H1 (cell line): ENCODE measurements around the gene SUSD6. TPM values are rescaled to one million over a fixed set of nuclear protein-coding genes. Genes with fewer than 3 reads are reported as not detected.

Experiments
- CTCF ChIA-PET: fragments of 300-600 bp; sonication (Branson Sonifier 250); formaldehyde crosslinking; loops from one replicate; lab custom pipeline; 2021; ENCODE audit not compliant: partially characterized antibody; lab: Charles Lee
- POLR2A ChIA-PET: fragments of 300-600 bp; sonication (Branson Sonifier 250); formaldehyde crosslinking; loops from one replicate; lab custom pipeline; 2021; ENCODE audit warnings: inconsistent platforms; ENCODE audit not compliant: partially characterized antibody; lab: Charles Lee
- DNase-seq, 2 experiments: peaks; one replicate each; pipeline versions ENCODE4 v3.0.0 to v3.0.0-alpha.2; 2010 to 2022; ENCODE audit warnings: low spot score in 2 of 2, low read depth in 1 of 2, mixed read lengths in 1 of 2
- FAIRE-seq: peaks from 2 replicates; lab custom pipeline; 2011; peaks lifted over from hg19 to GRCh38; lab: Jason Lieb, UNC
- H2AFZ ChIP-seq: 2 replicates; pipeline ENCODE4 v1.8.1; 2012; ENCODE audit warnings: low read length, inconsistent platforms
- H2AK5ac ChIP-seq: 2 replicates; pipeline ENCODE4 v1.6.1; 2013; ENCODE audit warnings: low read depth, low read length
- H2BK120ac ChIP-seq: replicated peaks from 2 replicates; pipeline ENCODE3; 2013; ENCODE audit warnings: low read depth, low read length, inconsistent platforms
- H2BK12ac ChIP-seq: 2 replicates; pipeline ENCODE4 v1.6.1; 2013; ENCODE audit warnings: low read depth, low read length
- H2BK15ac ChIP-seq: 2 replicates; pipeline ENCODE4 v1.6.1; 2013; ENCODE audit warnings: low read length
- H2BK20ac ChIP-seq: 2 replicates; pipeline ENCODE4 v1.6.1; 2013; ENCODE audit warnings: low read length
- H2BK5ac ChIP-seq: 2 replicates; pipeline ENCODE4 v1.6.1; 2013; ENCODE audit warnings: low read depth, low read length
- H3K14ac ChIP-seq: 2 replicates; pipeline ENCODE4 v1.6.1; 2013; ENCODE audit warnings: inconsistent platforms; ENCODE audit not compliant: insufficient read length
- H3K18ac ChIP-seq: 2 replicates; pipeline ENCODE4 v1.6.1; 2013; ENCODE audit warnings: low read length; ENCODE audit errors: extremely low read depth
- H3K23ac ChIP-seq: 2 replicates; pipeline ENCODE4 v1.6.1; 2013; ENCODE audit warnings: inconsistent platforms; ENCODE audit not compliant: insufficient read length
- H3K23me2 ChIP-seq: 2 replicates; pipeline ENCODE4 v1.6.1; 2013; ENCODE audit warnings: low read depth, low read length
- H3K27ac ChIP-seq: 2 replicates; pipeline ENCODE4 v1.6.1; 2011; ENCODE audit warnings: low read depth, low read length, inconsistent platforms
- H3K27me3 ChIP-seq, 4 experiments: replicated peaks in 1 of 4; 1 replicate in 1 of 4; 2 replicates in 3 of 4; pipeline versions ENCODE4 v1.6.1 to v1.8.1; 2011 to 2013; ENCODE audit warnings: low read length in 3 of 4, mild to moderate bottlenecking in 3 of 4, inconsistent platforms in 2 of 4, mixed read lengths in 2 of 4, moderate library complexity in 1 of 4; ENCODE audit not compliant: control insufficient read depth in 3 of 4, insufficient read depth in 3 of 4; ENCODE audit errors: extremely low read depth in 1 of 4
- H3K36me3 ChIP-seq, 4 experiments: 2 replicates each; pipeline versions ENCODE4 v1.6.1 to v1.8.1; 2011 to 2013; ENCODE audit warnings: mild to moderate bottlenecking in 4 of 4, low read length in 3 of 4, moderate library complexity in 2 of 4, control low read depth in 1 of 4, inconsistent platforms in 1 of 4; ENCODE audit not compliant: insufficient read depth in 4 of 4, control insufficient read depth in 2 of 4
- H3K4ac ChIP-seq: replicated peaks from 2 replicates; pipeline ENCODE3; 2013; ENCODE audit warnings: low read length, low read depth, mixed read lengths, inconsistent platforms; ENCODE audit not compliant: insufficient read length
- H3K4me1 ChIP-seq, 4 experiments: replicated peaks in 1 of 4; 1 replicate in 1 of 4; 2 replicates in 3 of 4; pipeline versions ENCODE4 v1.6.1 to v1.8.1; 2011 to 2013; ENCODE audit warnings: low read length in 3 of 4, inconsistent platforms in 2 of 4, mixed read lengths in 1 of 4; ENCODE audit not compliant: insufficient read depth in 4 of 4, control insufficient read depth in 3 of 4
- H3K4me2 ChIP-seq, 2 experiments: 2 replicates each; pipeline versions ENCODE4 v1.6.1 to v1.8.1; 2011 to 2013; ENCODE audit warnings: low read depth in 2 of 2, low read length in 2 of 2, control low read depth in 1 of 2, inconsistent platforms in 1 of 2, mild to moderate bottlenecking in 1 of 2; ENCODE audit not compliant: insufficient read depth in 1 of 2
- H3K4me3 ChIP-seq, 4 experiments: fragments of 200-600, 300-600 bp in 1 of 4; sonication (generic), shearing (Covaris generic), sonication (Bioruptor Twin) in 1 of 4; 2 replicates each; pipeline versions ENCODE4 v1.5.1 to v1.8.1; 2011 to 2016; ENCODE audit warnings: low read length in 4 of 4, low read depth in 3 of 4, control low read depth in 2 of 4, inconsistent platforms in 2 of 4, mild to moderate bottlenecking in 2 of 4, mixed read lengths in 1 of 4, moderate library complexity in 1 of 4; ENCODE audit not compliant: insufficient read depth in 2 of 4; ENCODE audit errors: extremely low read depth in 1 of 4
- H3K56ac ChIP-seq: replicated peaks from 2 replicates; pipeline ENCODE3; 2013; ENCODE audit warnings: low read depth, mild to moderate bottlenecking, mixed read lengths, low read length, inconsistent platforms; ENCODE audit not compliant: insufficient read length
- H3K79me1 ChIP-seq: 2 replicates; pipeline ENCODE4 v1.6.1; 2013; ENCODE audit warnings: low read depth, low read length, control low read depth
- H3K79me2 ChIP-seq, 2 experiments: 2 replicates each; pipeline versions ENCODE4 v1.6.1 to v1.8.1; 2012 to 2013; ENCODE audit warnings: low read length in 2 of 2, mild to moderate bottlenecking in 2 of 2, inconsistent platforms in 1 of 2; ENCODE audit not compliant: insufficient read depth in 2 of 2, control insufficient read depth in 1 of 2
- H3K9ac ChIP-seq, 4 experiments: replicated peaks in 1 of 4; 1 replicate in 1 of 4; 2 replicates in 3 of 4; pipeline versions ENCODE4 v1.6.1 to v1.8.1; 2011 to 2013; ENCODE audit warnings: low read depth in 3 of 4, low read length in 3 of 4, control low read depth in 2 of 4, mild to moderate bottlenecking in 2 of 4, moderate library complexity in 2 of 4, inconsistent platforms in 1 of 4; ENCODE audit errors: extremely low read depth in 1 of 4
- H3K9me3 ChIP-seq, 2 experiments: 2 replicates each; pipeline versions ENCODE4 v1.6.1 to v1.8.1; 2012 to 2013; ENCODE audit warnings: mild to moderate bottlenecking in 2 of 2, moderate library complexity in 2 of 2, control low read depth in 1 of 2, inconsistent platforms in 1 of 2, low read depth in 1 of 2, low read length in 1 of 2, mixed read lengths in 1 of 2; ENCODE audit not compliant: insufficient read depth in 2 of 2
- H4K20me1 ChIP-seq, 2 experiments: replicated peaks in 1 of 2; 2 replicates each; pipeline versions ENCODE3 to v1.8.1; 2011 to 2013; ENCODE audit warnings: inconsistent platforms in 2 of 2, low read length in 2 of 2, mild to moderate bottlenecking in 1 of 2; ENCODE audit not compliant: insufficient read depth in 2 of 2, control insufficient read depth in 1 of 2
- H4K5ac ChIP-seq: 2 replicates; pipeline ENCODE4 v1.6.1; 2013; ENCODE audit warnings: low read length, low read depth, mixed read lengths, inconsistent platforms; ENCODE audit not compliant: insufficient read length
- H4K8ac ChIP-seq: 2 replicates; pipeline ENCODE4 v1.8.0; 2013; ENCODE audit warnings: mild to moderate bottlenecking, moderate library complexity, low read length, inconsistent platforms; ENCODE audit not compliant: insufficient read depth; ENCODE audit errors: extremely low read depth
- H4K91ac ChIP-seq: replicated peaks from 2 replicates; pipeline ENCODE3; 2013; ENCODE audit warnings: low read length, mixed read lengths, inconsistent platforms; ENCODE audit not compliant: insufficient read length
- BACH1 ChIP-seq: IDR thresholded peaks from 2 replicates; pipeline ENCODE4 v1.6.1; 2012; ENCODE audit warnings: low read length, improper control_type of control experiment
- BRCA1 ChIP-seq: IDR thresholded peaks from 2 replicates; pipeline ENCODE4 v1.6.1; 2012; ENCODE audit warnings: low read depth, low read length, improper control_type of control experiment
- CBX5 ChIP-seq: fragments of 300-800, 300-1000 bp; sonication (generic); IDR thresholded peaks from 2 replicates; pipeline ENCODE4 v1.7.1; 2016; ENCODE audit warnings: antibody characterized with exemption, low read length, low read depth
- CHD1 ChIP-seq: IDR thresholded peaks from 2 replicates; pipeline ENCODE4 v1.6.1; 2012; ENCODE audit warnings: low read depth, low read length, improper control_type of control experiment
- CHD2 ChIP-seq: IDR thresholded peaks from 2 replicates; pipeline ENCODE4 v1.6.1; 2012; ENCODE audit warnings: low read length, improper control_type of control experiment
- CREB1 ChIP-seq: IDR thresholded peaks from 2 replicates; pipeline ENCODE4 v1.6.1; 2012; ENCODE audit warnings: inconsistent platforms
- MAX ChIP-seq: IDR thresholded peaks from 2 replicates; pipeline ENCODE4 v1.6.1; 2012; ENCODE audit warnings: inconsistent platforms
- POLR2AphosphoS5 ChIP-seq: IDR thresholded peaks from 2 replicates; pipeline ENCODE4 v1.6.1; 2011; ENCODE audit warnings: low read depth, low read length
- RBBP5 ChIP-seq: IDR thresholded peaks from 2 replicates; pipeline ENCODE4 v1.7.1; 2012; ENCODE audit warnings: low read depth, mild to moderate bottlenecking, inconsistent platforms, low read length, moderate library complexity, borderline replicate concordance
- SIRT6 ChIP-seq: IDR thresholded peaks from one replicate; pipeline ENCODE4 v1.7.1; 2012; ENCODE audit warnings: low read length, inconsistent platforms
- SIX5 ChIP-seq: IDR thresholded peaks from 2 replicates; pipeline ENCODE4 v1.6.1; 2011; ENCODE audit warnings: mild to moderate bottlenecking, low read depth, low read length
- TBP ChIP-seq: IDR thresholded peaks from 2 replicates; pipeline ENCODE4 v1.6.1; 2011; ENCODE audit warnings: low read depth, low read length, improper control_type of control experiment
- WGBS, 2 experiments: shearing (Covaris generic) in 1 of 2; methylation state at CpG; one replicate each; pipeline versions ENCODE4 v1.1.6 to v1.1.7; 2013 to 2015; ENCODE audit warnings: low lambda C conversion rate in 2 of 2, mixed read lengths in 2 of 2, inconsistent platforms in 1 of 2, low coverage in 1 of 2, missing lambda C conversion rate in 1 of 2; ENCODE audit not compliant: insufficient replicate concordance in 2 of 2, insufficient coverage in 1 of 2, insufficient read length in 1 of 2; ENCODE audit errors: extremely low coverage in 1 of 2, missing lambda C conversion rate in 1 of 2; 5-methylcytosine and 5-hydroxymethylcytosine counted together
- polyA plus RNA-seq, 7 experiments: library from polyadenylated mRNA; depleted of rRNA in 3 of 7; stranded (reverse) in 5 of 7; unstranded in 2 of 7; fragments of >200 nt in 5 of 7; fragments of 200-250 nt in 2 of 7; gene quantifications; 1 replicate in 5 of 7; 2 replicates in 1 of 7; 4 replicates in 1 of 7; pipeline versions ENCODE4 v1.2.1 to v1.2.3, GENCODE V29; 2011 to 2013; ENCODE audit warnings: missing spikeins in 2 of 7, mixed read lengths in 2 of 7
- total RNA-seq: library from RNA; stranded (reverse); fragmentation: NEBNext Ultra II Directional; extraction: Animal tissue kit (Norgen Biotek cat#: 25700); gene quantifications from 2 replicates; pipeline ENCODE4 v1.2.1, GENCODE V29; 2021

SUSD6 gene
- total and polyA plus RNA-seq, 2 of the 8 experiments (the other 6 are each of a cell fraction or from before 2014, with no cell fraction given): 3.0 to 3.8 TPM

DNA sequence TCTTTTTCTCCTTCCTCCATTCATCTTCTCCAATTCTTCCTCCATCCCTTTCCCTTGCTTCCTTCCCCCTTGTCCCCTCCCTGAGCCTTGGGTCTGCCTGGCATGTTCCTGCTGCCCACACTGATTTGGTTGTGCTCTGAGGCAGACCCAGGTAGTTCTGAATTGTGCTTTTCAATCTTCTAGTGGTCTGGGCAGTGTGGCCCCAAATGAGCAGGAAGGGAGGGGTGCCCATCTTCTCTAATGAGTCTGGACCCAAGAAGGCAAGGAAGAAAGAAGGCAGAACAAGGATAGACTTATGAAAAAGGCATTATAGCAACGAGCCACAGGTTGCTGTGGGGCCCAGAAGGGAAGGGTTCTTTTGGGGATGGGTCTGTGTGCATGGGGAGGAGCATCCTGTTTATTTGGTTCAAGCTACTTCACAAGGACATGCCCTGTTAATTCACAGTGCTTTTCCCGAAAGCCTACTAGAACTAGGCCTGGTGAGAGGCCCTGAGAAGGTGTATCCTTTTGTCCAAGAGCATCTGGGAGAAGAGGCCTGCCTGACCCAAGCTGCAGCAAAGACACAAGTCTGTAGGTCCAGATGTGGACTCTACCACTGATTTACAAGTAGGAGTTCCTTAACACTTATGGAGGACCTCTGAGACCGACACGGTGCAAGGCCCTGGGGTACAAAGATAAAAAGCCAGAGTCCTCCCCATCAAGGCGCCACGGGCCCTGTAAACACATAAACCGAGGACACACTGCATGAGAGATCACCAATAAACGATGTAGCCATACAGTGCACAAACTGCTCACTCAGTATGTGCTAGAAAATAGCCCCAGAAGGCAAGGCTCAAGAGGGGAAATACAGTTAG, 1.1 kb upstream of the SUSD6 start:
- peak overlapping the region; percentile 78; the same call in 1 of the 2 replicates for H2AK5ac ChIP-seq
- 0 out of 2 replicates have a peak overlapping the region, but pooled peaks have one; percentile 10 for H2BK12ac ChIP-seq
- no peak overlapping the region for H3K14ac ChIP-seq
- H3K36me3 ChIP-seq: no peaks in the 10 kb centered on the region
- 0 out of 2 replicates have a peak overlapping the region, but pooled peaks have one; percentile 52 for H2BK5ac ChIP-seq
- peaks cover 2 to 16% (median 5%) of the 10 kb centered on the region in 4 experiments; a peak in 5 of 7 replicates for H3K4me1 ChIP-seq
- peaks cover 0 to 3% (median 0%) of the 10 kb centered on the region in 4 experiments; a peak in 1 of 7 replicates for H3K27me3 ChIP-seq
- H3K9ac ChIP-seq: peak overlapping the region in 2 of 4 experiments; percentile 28 to 29; a peak in 3 of 7 replicates
- H2BK15ac ChIP-seq: peak overlapping the region; percentile 92; the same call in 1 of the 2 replicates
- H4K20me1 ChIP-seq: no peaks in the 10 kb centered on the region
- peak overlapping the region; percentile 80 for H4K91ac ChIP-seq
- TF ChIP-seq SIRT6 (no peak), TBP (no peak), BACH1 (no peak), CHD1 (no peak), SIX5 (no peak), POLR2AphosphoS5 (no peak), BRCA1 (no peak), CREB1 (no peak), CBX5 (no peak), MAX (no peak), CHD2 (no peak), RBBP5 (no peak)
- H2BK120ac ChIP-seq: peak overlapping the region; percentile 14
- peak overlapping the region; percentile 59 to 74 (median 62) for H3K4me3 ChIP-seq
- H4K8ac ChIP-seq: no peak overlapping the region
- no peak overlapping the region for H2BK20ac ChIP-seq
- DNase-seq (no peak), FAIRE-seq (no peak)
- peak overlapping the region; percentile 43; the same call in 1 of the 2 replicates for H2AFZ ChIP-seq
- peak overlapping the region; percentile 10 for H4K5ac ChIP-seq
- H3K4ac ChIP-seq: peak overlapping the region; percentile 29
- peak overlapping the region; percentile 52; the same call in 1 of the 2 replicates for H3K18ac ChIP-seq
- H3K79me1 ChIP-seq: no peaks in the 10 kb centered on the region; the same call in 1 of the 2 replicates
- POLR2A ChIA-PET: interaction anchor here (1.1 to 3.1 kb wide), 2 partner anchors 38 to 157 kb away, joined by 3 to 18 read pairs; partner anchors contain the start of gene SRSF5
- H3K9me3 ChIP-seq: no peaks in the 10 kb centered on the region
- CTCF ChIA-PET: interaction anchor here (1.4 to 6.9 kb wide), 3 partner anchors 26 to 116 kb away, joined by 3 to 31 read pairs (median 5); no protein-coding TSS in a partner anchor
- no peak overlapping the region for H3K23ac ChIP-seq
- peaks cover 13% of the 10 kb centered on the region; the same call in 1 of the 2 replicates for H3K23me2 ChIP-seq
- no peak overlapping the region for H3K27ac ChIP-seq
- 70% methylated on average over 8 of the region's 8 CpGs; no CpG with 5 or more reads in 1 of the 2 experiments for WGBS, 2 experiments
- peak overlapping the region; percentile 85 to 87 for H3K4me2 ChIP-seq
- no peak overlapping the region for H3K56ac ChIP-seq
- 0 out of 4 replicates have a peak, but pooled peaks cover 0 to 5% of the 10 kb centered on the region in 2 experiments for H3K79me2 ChIP-seq
